ENCODE results near the gene CALHM1.

CALHM1 gene

GRCh38 chr10:103470761-103471653, 12.3 kb upstream of the CALHM1 start:
- no peaks in the 10 kb centered on the region for H3K9me3 ChIP-seq (ENCODE audit: control insufficient read depth, low read length)
- peaks cover 5% of the 10 kb centered on the region for H3K4me1 ChIP-seq (ENCODE audit: control insufficient read depth, insufficient read depth, low read length)
- 78 to 79% methylated on average over 14 of the region's 14 CpGs for WGBS, 2 experiments
- no peaks in the 10 kb centered on the region for H3K27me3 ChIP-seq (ENCODE audit: control insufficient read depth, insufficient read depth, low read length, poor library complexity, severe bottlenecking)
- H3K27ac ChIP-seq (ENCODE audit: insufficient read depth, low read depth, low read length, poor library complexity, severe bottlenecking), result no peak overlapping the region
- H3K36me3 ChIP-seq (ENCODE audit: control insufficient read depth, insufficient read depth, low read length), result no peaks in the 10 kb centered on the region
- no peak overlapping the region for H3K4me3 ChIP-seq (ENCODE audit: insufficient read depth, low read depth, low read length)

DNA sequence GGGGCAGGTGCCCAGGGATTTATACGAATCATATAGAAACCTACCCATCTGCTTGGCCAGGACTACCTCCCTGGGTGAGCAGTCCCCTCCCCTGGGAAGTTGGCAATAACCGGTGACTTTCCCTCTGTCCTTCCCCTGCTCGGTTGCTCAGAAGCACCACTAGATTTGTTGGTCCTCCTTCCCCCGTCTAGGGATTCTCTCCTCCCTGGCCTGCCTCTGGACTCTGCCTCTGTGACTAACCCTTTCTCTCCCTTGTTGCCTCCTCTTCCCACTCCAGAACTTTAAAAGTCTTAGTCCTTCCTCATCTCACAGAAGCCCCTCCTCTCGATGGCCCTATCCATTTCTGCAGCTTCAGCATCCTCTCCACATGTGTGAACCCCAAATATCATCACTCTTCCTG, 10.5 kb upstream of the CALHM1 start:
- Histone ChIP-seq H3K9me3 (ENCODE audit: control insufficient read depth, low read length) (no peaks in the 10 kb centered on the region), H3K27ac (ENCODE audit: insufficient read depth, low read depth, low read length, poor library complexity, severe bottlenecking) (no peak overlapping the region), H3K4me1 (ENCODE audit: control insufficient read depth, insufficient read depth, low read length) (peaks cover 5% of the 10 kb centered on the region), H3K27me3 (ENCODE audit: control insufficient read depth, insufficient read depth, low read length, poor library complexity, severe bottlenecking) (no peaks in the 10 kb centered on the region), H3K4me3 (ENCODE audit: insufficient read depth, low read depth, low read length) (no peak overlapping the region), H3K36me3 (ENCODE audit: control insufficient read depth, insufficient read depth, low read length) (no peaks in the 10 kb centered on the region)
- WGBS, 2 experiments, result 87 to 89% methylated on average over 5 of the region's 5 CpGs

DNA sequence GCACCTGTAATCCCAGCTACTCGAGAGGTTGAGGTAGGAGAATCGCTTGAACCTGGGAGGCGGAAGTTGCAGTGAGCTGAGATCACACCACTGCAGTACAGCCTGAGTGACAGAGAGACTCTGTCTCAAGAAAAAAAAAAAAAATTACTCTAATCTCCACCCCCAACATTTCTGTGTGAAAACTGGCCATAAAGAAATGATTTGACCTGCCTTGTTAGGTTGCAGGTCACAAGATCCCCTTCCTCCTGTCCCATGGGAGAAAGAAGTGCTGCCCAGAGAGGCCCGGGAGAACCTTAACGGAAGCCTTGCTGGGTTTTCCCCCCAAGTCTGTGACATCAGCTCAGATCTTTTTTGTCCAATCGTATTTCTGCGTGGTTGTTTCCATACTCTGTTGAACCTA, 8.7 kb upstream of the CALHM1 start:
- no peak overlapping the region for H3K27ac ChIP-seq (ENCODE audit: insufficient read depth, low read depth, low read length, poor library complexity, severe bottlenecking)
- no peaks in the 10 kb centered on the region for H3K36me3 ChIP-seq (ENCODE audit: control insufficient read depth, insufficient read depth, low read length)
- H3K9me3 ChIP-seq (ENCODE audit: control insufficient read depth, low read length), result no peaks in the 10 kb centered on the region
- 90 to 93% methylated on average over 7 of the region's 7 CpGs for WGBS, 2 experiments
- H3K27me3 ChIP-seq (ENCODE audit: control insufficient read depth, insufficient read depth, low read length, poor library complexity, severe bottlenecking), result no peaks in the 10 kb centered on the region
- H3K4me1 ChIP-seq (ENCODE audit: control insufficient read depth, insufficient read depth, low read length), result peaks cover 5% of the 10 kb centered on the region
- no peak overlapping the region for H3K4me3 ChIP-seq (ENCODE audit: insufficient read depth, low read depth, low read length)

DNA sequence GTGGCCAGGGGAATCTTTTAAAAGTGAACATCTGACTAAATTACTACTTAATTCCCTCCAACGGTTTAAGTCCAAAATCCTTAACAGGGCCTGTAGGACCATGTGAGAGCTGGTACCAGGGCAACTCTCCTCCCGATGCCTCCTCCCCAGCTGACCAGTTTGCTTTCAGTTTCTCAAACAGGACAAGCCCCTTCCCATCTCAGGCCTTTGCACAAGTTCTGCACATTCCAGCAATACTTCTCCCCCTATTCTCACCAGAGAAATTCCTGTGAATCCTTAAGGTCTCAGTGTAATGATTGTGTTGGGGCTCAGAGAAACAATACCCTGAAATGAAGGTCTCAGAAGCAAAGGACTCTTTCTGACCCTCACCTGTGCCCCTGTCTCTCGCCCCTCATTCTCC, 8.0 kb upstream of the CALHM1 start:
- Histone ChIP-seq H3K27me3 (ENCODE audit: control insufficient read depth, insufficient read depth, low read length, poor library complexity, severe bottlenecking) (no peaks in the 10 kb centered on the region), H3K27ac (ENCODE audit: insufficient read depth, low read depth, low read length, poor library complexity, severe bottlenecking) (no peak overlapping the region), H3K9me3 (ENCODE audit: control insufficient read depth, low read length) (no peaks in the 10 kb centered on the region), H3K36me3 (ENCODE audit: control insufficient read depth, insufficient read depth, low read length) (no peaks in the 10 kb centered on the region), H3K4me1 (ENCODE audit: control insufficient read depth, insufficient read depth, low read length) (peaks cover 5% of the 10 kb centered on the region), H3K4me3 (ENCODE audit: insufficient read depth, low read depth, low read length) (no peak overlapping the region)
- 82 to 88% methylated on average over 3 of the region's 3 CpGs for WGBS, 2 experiments

DNA sequence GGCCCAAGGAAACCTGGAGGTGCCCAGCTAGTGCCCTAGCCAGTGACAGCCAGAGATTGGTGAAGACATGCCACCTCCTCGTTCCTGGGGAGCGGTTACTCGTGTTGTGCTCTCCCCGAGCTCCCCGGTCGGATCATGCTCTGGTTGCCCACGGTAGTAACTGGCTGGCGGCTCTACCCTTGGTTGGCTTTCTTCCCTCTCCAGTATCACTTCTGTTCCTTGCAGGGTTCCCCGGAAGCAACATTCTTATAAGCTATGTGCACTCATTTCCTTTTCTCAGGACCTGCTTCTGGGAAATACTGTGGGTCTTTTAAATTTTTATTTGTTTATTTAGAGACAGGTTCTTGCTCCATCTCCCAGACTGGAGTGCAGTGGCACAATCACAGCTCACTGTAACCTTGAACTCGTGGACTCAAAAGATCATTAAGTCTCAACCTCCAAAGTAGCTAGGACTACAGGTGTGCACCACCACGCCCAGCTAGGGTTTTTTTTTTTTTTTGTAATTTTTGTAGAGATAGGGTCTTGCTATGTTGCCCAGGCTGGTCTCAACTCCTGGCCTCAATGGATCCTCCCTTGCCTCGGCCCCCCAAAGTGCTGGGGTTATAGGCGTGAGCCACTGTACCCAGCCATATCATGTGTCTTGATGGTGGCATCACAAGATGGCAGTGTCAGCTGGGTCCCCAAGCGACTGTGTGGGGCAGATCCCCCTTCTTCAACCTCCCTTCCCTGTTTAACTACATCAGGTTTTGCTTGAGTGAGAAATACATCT, 6.9 kb upstream of the CALHM1 start:
- Histone ChIP-seq H3K27ac (ENCODE audit: insufficient read depth, low read depth, low read length, poor library complexity, severe bottlenecking) (no peak overlapping the region), H3K9me3 (ENCODE audit: control insufficient read depth, low read length) (no peaks in the 10 kb centered on the region), H3K36me3 (ENCODE audit: control insufficient read depth, insufficient read depth, low read length) (no peaks in the 10 kb centered on the region), H3K4me3 (ENCODE audit: insufficient read depth, low read depth, low read length) (no peak overlapping the region), H3K27me3 (ENCODE audit: control insufficient read depth, insufficient read depth, low read length, poor library complexity, severe bottlenecking) (no peaks in the 10 kb centered on the region), H3K4me1 (ENCODE audit: control insufficient read depth, insufficient read depth, low read length) (no peaks in the 10 kb centered on the region)
- 94% methylated on average over 14 of the region's 14 CpGs for WGBS, 2 experiments

DNA sequence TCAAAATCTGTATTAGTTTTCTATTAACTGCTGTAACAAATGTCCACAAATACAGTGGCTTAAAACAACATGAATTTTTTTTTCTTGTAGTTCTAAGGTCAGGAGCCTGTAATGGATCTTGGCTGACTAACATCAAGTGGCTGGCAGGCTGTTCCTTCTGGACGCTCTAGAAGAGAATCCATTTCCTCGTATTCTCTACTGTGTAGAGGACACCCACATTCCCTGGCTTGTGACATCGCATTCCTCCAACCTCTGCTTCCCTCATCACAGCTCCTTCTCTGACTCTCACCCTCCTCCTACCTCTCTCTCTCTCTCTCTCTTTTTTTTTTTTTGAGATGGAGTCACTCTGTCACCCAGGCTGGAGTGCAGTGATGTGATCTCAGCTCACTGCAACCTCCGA, 4.8 kb upstream of the CALHM1 start:
- H3K27me3 ChIP-seq (ENCODE audit: control insufficient read depth, insufficient read depth, low read length, poor library complexity, severe bottlenecking), result no peaks in the 10 kb centered on the region
- no peaks in the 10 kb centered on the region for H3K36me3 ChIP-seq (ENCODE audit: control insufficient read depth, insufficient read depth, low read length)
- 89 to 93% methylated on average over 4 of the region's 4 CpGs for WGBS, 2 experiments
- no peak overlapping the region for H3K27ac ChIP-seq (ENCODE audit: insufficient read depth, low read depth, low read length, poor library complexity, severe bottlenecking)
- H3K4me3 ChIP-seq (ENCODE audit: insufficient read depth, low read depth, low read length), result no peak overlapping the region
- no peaks in the 10 kb centered on the region for H3K9me3 ChIP-seq (ENCODE audit: control insufficient read depth, low read length)
- no peaks in the 10 kb centered on the region for H3K4me1 ChIP-seq (ENCODE audit: control insufficient read depth, insufficient read depth, low read length)

DNA sequence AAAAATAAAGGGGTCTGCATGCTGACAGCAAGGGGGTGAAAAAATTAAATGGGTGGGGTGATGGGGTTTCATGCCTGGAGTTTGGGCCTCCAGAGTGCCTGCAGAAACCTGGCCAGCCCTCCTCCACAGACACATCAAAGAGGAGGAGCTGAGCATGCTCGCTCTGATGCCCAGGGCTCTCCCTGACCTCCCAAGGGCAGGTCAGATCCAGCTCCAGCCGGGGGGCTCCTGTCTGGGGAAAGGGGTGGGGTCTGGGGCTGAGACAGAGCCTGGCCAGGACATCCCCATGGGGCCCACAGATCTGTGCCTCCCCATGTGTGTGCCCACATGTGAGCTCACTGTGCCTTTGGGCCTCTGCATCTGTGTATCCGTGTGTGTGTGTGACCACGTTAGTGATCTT, 915 bp upstream of the CALHM1 start:
- 84 to 90% methylated on average over 4 of the region's 4 CpGs for WGBS, 2 experiments
- no peaks in the 10 kb centered on the region for H3K4me1 ChIP-seq (ENCODE audit: control insufficient read depth, insufficient read depth, low read length)
- no peak overlapping the region for H3K4me3 ChIP-seq (ENCODE audit: insufficient read depth, low read depth, low read length)
- H3K27ac ChIP-seq (ENCODE audit: insufficient read depth, low read depth, low read length, poor library complexity, severe bottlenecking), result no peak overlapping the region
- no peaks in the 10 kb centered on the region for H3K27me3 ChIP-seq (ENCODE audit: control insufficient read depth, insufficient read depth, low read length, poor library complexity, severe bottlenecking)
- no peaks in the 10 kb centered on the region for H3K36me3 ChIP-seq (ENCODE audit: control insufficient read depth, insufficient read depth, low read length)
- H3K9me3 ChIP-seq (ENCODE audit: control insufficient read depth, low read length), result no peaks in the 10 kb centered on the region

DNA sequence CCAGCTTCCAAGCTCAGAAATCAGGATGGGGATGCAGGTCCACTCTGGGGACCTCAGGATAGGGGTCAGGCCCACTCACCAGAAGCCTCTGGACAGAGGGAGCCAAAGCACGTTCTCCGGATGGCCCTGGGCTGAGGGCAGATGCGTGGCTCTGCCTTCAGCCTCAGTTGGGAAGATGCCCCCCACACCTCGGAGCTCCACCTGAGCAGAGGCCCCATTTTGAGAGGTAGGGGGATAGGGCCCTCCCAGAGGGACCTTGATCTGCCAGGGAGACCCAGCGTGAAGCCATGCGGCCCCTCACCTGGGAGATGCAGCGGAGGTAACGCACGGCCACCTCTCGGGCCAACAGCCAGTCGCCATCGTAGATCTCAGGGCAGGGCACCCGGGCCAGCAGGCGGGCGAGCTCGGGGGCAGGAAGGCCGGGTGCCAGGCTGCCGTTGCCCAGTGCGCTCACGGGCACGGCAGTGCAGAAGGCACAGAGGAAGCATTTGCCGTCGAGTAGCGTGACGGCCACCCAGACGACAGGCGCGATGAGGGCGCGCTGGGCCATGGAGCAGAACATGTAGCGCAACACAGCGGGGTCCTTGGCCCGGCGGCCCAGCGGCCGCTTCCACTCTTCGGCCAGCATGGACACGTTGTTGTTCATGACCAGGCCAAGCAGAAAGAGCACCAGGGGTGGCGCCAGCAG, 660 bp downstream of the CALHM1 start:
- 94% methylated on average over 39 of the region's 39 CpGs for WGBS, 2 experiments
- no peaks in the 10 kb centered on the region for H3K9me3 ChIP-seq (ENCODE audit: control insufficient read depth, low read length)
- H3K4me3 ChIP-seq (ENCODE audit: insufficient read depth, low read depth, low read length), result no peak overlapping the region
- H3K27ac ChIP-seq (ENCODE audit: insufficient read depth, low read depth, low read length, poor library complexity, severe bottlenecking), result no peak overlapping the region
- H3K27me3 ChIP-seq (ENCODE audit: control insufficient read depth, insufficient read depth, low read length, poor library complexity, severe bottlenecking), result no peaks in the 10 kb centered on the region
- H3K36me3 ChIP-seq (ENCODE audit: control insufficient read depth, insufficient read depth, low read length), result no peaks in the 10 kb centered on the region
- H3K4me1 ChIP-seq (ENCODE audit: control insufficient read depth, insufficient read depth, low read length), result no peaks in the 10 kb centered on the region

GRCh38 chr10:103457176-103457712, 1.5 kb downstream of the CALHM1 start:
- Histone ChIP-seq H3K27ac (ENCODE audit: insufficient read depth, low read depth, low read length, poor library complexity, severe bottlenecking) (no peak overlapping the region), H3K27me3 (ENCODE audit: control insufficient read depth, insufficient read depth, low read length, poor library complexity, severe bottlenecking) (no peaks in the 10 kb centered on the region), H3K4me3 (ENCODE audit: insufficient read depth, low read depth, low read length) (no peak overlapping the region), H3K36me3 (ENCODE audit: control insufficient read depth, insufficient read depth, low read length) (no peaks in the 10 kb centered on the region), H3K9me3 (ENCODE audit: control insufficient read depth, low read length) (no peaks in the 10 kb centered on the region), H3K4me1 (ENCODE audit: control insufficient read depth, insufficient read depth, low read length) (no peaks in the 10 kb centered on the region)
- 87 to 93% methylated on average over 8 of the region's 8 CpGs for WGBS, 2 experiments
